Activated naive CD8-positive, alpha-beta T cell treated with anti-CD3 and anti-CD28 coated beads, Interleukin-2, amount 50 U/mL, for 24 hours (primary cell): ENCODE data around the gene ACYP2.
A peak's percentile ranks its signal among the peaks of the same experiment; 100 is the strongest.
"Not testable (repeated sequence)": the region's sequence is repeated elsewhere in the genome, so short reads cannot be mapped to it uniquely, and the experiment has no call there.

Experiments
- ATAC-seq: fragments of 150-1000 bp; cut with Tn5 transposase; one replicate; pipeline ENCODE4 v1.10.0; 2021
- DNase-seq: peaks from one replicate; pipeline ENCODE4 v3.0.0; 2021
- H3K27ac Mint-ChIP-seq: one replicate; pipeline ENCODE4 v1.8.0; 2021; ENCODE audit warnings: mild to moderate bottlenecking, mixed read lengths
- H3K27me3 Mint-ChIP-seq: one replicate; pipeline ENCODE4 v1.8.0; 2021; ENCODE audit warnings: mixed read lengths
- H3K36me3 Mint-ChIP-seq: one replicate; pipeline ENCODE4 v1.8.0; 2021; ENCODE audit warnings: low read depth, mixed read lengths
- H3K4me1 Mint-ChIP-seq: one replicate; pipeline ENCODE4 v1.8.0; 2021; ENCODE audit warnings: mixed read lengths
- H3K4me3 Mint-ChIP-seq: one replicate; pipeline ENCODE4 v1.8.0; 2021; ENCODE audit warnings: mild to moderate bottlenecking, moderate library complexity, mixed read lengths
- H3K9me3 Mint-ChIP-seq: one replicate; pipeline ENCODE4 v1.8.0; 2021; ENCODE audit warnings: mixed read lengths

Gene ACYP2

DNA sequence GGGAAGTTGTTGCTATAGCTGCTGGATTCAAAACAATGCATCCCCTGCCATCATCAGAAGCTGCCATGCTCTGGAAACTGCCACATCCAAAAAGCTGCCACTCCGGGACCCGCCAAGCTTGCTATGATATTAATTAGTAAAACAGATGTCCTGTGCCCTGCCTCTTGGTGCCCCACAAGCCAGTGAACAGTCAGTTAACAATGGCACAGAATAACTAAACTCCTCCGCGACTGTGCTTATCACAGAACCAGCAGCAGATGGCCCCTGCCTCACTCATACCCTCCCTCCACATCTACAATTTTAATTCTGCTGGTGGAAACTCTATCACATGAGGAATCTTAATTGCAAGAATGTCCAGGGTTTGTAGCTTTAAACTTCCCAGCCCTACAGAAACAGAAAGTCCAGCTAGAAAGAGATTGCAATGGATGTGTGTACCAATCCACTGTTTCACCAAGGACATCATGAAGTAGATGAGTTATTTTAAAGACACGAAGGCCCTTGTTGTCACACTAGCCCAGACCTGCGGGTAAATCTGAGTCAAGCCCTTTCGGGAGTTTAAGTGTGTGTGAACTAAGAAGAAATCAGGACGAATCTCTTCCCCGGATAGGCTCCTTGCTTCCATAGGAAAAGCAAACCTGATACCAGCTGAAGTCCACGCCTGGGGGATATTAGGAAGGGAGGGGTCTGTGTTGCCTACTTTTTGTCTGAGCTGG lies 7.4 kb upstream of the ACYP2 start:
- ATAC-seq = no peak
- no peak for DNase-seq
- Mint-ChIP-seq H3K4me3 (no peak overlapping the region), H3K27ac (no peak overlapping the region), H3K36me3 (no peaks in the 10 kb centered on the region), H3K27me3 (no peaks in the 10 kb centered on the region), H3K9me3 (no peaks in the 10 kb centered on the region), H3K4me1 (peaks cover 7% of the 10 kb centered on the region)

DNA sequence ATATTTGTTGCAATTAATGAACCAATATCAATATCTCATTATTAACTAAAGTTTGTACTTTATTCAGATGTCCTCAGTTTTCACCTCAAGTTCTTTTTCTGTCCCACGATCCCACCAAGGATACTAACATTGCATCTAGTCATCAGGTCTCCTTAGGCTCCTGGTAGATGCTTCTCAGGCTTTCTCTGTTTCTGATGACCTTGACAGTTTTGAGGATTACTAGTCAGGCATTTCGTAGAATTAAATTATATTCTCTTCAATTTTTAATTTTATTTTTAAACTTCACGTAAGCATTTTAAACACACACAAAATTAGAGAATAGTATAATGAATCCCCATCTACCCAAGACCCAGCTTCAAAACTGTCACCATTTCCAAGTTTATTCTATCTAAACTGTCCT lies 5.6 kb upstream of the ACYP2 start:
- DNase-seq (no peak), ATAC-seq (no peak)
- peaks cover 7% of the 10 kb centered on the region for H3K4me1 Mint-ChIP-seq
- no peak overlapping the region for H3K27ac Mint-ChIP-seq
- no peaks in the 10 kb centered on the region for H3K27me3 Mint-ChIP-seq
- no peak overlapping the region for H3K4me3 Mint-ChIP-seq
- no peaks in the 10 kb centered on the region for H3K36me3 Mint-ChIP-seq
- no peaks in the 10 kb centered on the region for H3K9me3 Mint-ChIP-seq

DNA sequence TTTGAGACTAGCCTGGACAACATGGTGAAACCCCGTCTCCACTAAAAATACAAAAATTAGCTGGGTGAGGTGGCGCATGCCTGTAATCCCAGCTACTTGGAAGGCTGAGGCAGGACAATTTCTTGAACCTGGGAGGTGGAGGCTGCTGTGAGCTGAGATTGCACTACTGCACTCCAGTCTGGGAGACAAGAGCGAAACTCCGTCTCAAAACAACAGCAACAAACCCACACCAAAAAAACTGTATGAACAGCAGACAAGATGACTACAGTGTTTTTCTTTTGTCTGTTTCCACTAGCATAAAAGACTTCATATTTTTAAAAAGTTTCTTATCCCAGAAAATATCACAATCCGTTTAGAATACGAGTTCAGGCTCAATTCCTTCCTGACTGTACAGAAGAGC lies 936 bp upstream of the ACYP2 start:
- Mint-ChIP-seq H3K4me3 (peak overlapping the region; percentile 87), H3K27ac (peak overlapping the region; percentile 98), H3K4me1 (peaks cover 19% of the 10 kb centered on the region), H3K36me3 (peaks cover 19% of the 10 kb centered on the region)
- not testable (repeated sequence) for H3K27me3 Mint-ChIP-seq, H3K9me3 Mint-ChIP-seq, ATAC-seq, DNase-seq

DNA sequence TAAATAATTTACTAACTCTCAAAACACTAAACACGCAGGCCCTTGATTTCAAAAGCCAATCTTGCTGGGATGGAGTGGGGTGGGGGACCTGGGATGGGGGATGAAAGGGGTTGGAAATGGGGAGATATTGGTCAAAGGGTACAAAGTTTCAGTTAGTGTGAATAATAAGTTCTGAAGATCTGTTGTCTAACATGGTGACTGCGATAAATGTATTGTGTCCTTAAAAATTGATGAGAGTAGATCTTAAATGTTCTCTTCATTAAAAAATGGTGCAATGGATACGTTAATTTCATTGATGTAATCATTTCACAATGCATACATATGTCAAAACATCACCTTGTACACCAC lies 505 bp upstream of the ACYP2 start:
- Mint-ChIP-seq H3K36me3 (peaks cover 22% of the 10 kb centered on the region), H3K4me3 (peak overlapping the region; percentile 87), H3K27ac (peak overlapping the region; percentile 98), H3K27me3 (no peaks in the 10 kb centered on the region), H3K4me1 (peaks cover 19% of the 10 kb centered on the region), H3K9me3 (peaks cover 8% of the 10 kb centered on the region)
- ATAC-seq = no peak
- DNase-seq = no peak

DNA sequence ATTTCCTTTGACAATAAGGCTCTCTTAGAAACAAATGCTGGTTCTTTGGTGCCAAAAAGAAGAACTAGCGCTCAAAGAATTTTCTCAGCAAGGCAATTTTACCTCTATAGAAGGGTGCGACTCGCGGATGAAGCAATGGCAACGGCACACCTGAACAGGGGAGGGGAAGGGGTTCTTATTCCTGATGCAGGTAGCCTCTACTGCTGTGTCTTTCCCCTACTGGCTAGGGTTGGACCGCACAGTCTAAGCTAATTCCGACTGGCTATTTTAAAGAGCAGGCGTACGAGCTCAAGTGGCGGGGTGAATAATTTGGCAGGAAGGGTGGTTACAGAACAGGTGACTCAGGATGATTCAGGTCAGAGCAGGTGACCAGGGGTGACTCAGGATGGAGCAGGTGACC lies 1.2 kb downstream of the ACYP2 start:
- ATAC-seq, H3K27me3 Mint-ChIP-seq, DNase-seq, H3K9me3 Mint-ChIP-seq, H3K27ac Mint-ChIP-seq: not testable (repeated sequence)
- peak overlapping the region; percentile 87 for H3K4me3 Mint-ChIP-seq
- H3K4me1 Mint-ChIP-seq = peaks cover 19% of the 10 kb centered on the region
- peaks cover 27% of the 10 kb centered on the region for H3K36me3 Mint-ChIP-seq

DNA sequence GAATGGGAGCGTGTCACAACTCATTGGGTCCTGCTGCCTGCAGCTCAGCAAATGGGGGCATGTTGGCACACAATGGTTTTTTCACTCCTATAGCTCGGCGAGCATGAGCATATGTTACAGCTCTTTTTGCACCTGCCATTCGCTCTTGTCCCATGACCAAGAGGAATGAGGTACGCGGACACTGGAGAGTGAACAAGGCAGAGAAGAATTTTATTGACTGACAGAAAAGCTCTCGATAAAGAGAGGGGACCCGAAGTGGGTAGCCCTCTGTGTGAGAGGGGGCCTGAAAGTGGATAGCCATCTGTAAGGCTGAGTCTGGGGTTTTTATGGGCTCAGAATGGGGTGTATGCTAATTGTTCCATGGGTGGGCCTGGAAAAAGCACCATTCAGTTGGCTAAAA lies 5.5 kb downstream of the ACYP2 start:
- ATAC-seq = no peak
- no peaks in the 10 kb centered on the region for H3K27me3 Mint-ChIP-seq
- H3K27ac Mint-ChIP-seq = no peak overlapping the region
- H3K9me3 Mint-ChIP-seq = peaks cover 8% of the 10 kb centered on the region
- H3K36me3 Mint-ChIP-seq = peaks cover 25% of the 10 kb centered on the region
- H3K4me3 Mint-ChIP-seq = no peak overlapping the region
- H3K4me1 Mint-ChIP-seq = peaks cover 5% of the 10 kb centered on the region
- DNase-seq = no peak

DNA sequence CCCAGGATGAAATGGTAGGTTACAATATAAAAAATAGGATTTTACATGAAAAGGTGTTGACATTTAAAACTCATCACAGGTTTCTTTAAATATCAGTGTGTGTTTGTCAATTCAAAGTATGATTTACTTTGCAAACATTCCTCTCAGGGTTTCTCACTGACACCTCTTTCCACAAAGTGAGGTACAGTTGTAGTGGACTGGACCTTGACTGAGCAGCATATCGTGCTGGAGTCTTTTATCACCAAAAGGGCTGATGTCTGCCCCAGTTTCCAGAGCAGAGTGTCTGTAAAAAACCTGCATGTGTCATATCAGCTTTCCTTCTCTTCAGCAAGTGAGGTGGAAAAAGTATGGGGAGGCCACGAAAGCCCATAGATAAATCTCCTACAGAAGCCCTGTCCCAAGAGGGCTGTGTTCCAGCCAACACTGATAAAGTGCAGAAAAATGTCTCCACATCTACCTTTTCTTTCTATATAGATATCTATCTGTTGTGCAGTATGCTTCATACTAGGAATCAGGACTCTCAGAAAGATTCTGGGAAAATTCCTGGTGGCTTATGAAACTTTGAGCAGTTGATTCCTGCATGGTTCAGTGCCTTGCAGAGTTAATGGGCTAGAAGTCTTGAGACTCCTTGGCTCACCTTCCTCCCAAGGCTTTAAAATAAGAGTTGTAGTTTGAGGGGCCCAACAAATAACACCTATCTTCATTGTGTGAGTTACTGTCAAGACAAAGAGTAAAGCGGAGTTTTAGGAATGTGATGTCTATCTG lies 6.9 kb downstream of the ACYP2 start:
- H3K27ac Mint-ChIP-seq = no peak overlapping the region
- H3K9me3 Mint-ChIP-seq = no peaks in the 10 kb centered on the region
- ATAC-seq = no peak
- DNase-seq = no peak
- H3K27me3 Mint-ChIP-seq = no peaks in the 10 kb centered on the region
- no peaks in the 10 kb centered on the region for H3K4me1 Mint-ChIP-seq
- H3K36me3 Mint-ChIP-seq = peaks cover 18% of the 10 kb centered on the region
- no peak overlapping the region for H3K4me3 Mint-ChIP-seq

DNA sequence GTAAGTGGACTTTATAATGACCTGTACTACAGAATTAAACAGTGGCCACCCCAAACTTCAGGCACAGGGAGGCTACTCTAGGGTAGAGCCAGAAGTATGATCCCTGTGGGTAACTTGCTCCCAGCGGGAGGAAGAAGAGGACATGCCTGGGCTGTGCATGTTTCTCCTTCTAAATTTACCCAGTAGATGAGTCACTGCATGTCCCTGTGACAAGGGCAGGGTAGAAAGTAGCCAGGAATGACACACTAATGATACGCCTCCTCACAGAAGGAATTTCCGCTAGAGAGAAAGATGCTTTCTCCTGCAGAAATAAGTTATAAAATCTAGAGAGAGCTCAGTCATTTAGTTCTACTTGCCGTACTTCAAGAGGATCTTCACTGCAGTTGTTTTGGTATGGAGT lies 7.5 kb downstream of the ACYP2 start:
- no peak for DNase-seq
- Mint-ChIP-seq H3K4me3 (no peak overlapping the region), H3K27me3 (no peaks in the 10 kb centered on the region), H3K36me3 (peaks cover 16% of the 10 kb centered on the region), H3K27ac (no peak overlapping the region), H3K9me3 (no peaks in the 10 kb centered on the region), H3K4me1 (no peaks in the 10 kb centered on the region)
- ATAC-seq = no peak

DNA sequence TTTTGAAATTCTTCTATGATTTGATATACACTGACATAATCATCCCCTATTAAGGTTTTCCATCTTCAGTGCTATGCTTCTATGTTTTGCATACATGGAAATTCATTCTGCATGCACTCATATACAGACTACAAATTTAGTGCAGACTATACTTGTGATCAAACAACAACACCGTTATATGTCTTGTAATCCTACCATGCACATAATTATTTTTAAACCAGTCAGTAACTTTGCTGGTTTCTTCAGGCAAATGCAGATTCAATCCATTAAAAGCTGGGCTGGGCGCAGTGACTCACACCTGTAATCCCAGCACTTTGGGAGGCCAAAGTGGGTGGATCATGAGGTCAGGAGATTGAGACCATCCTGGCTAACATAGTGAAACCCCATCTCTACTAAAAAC lies 11.8 kb downstream of the ACYP2 start:
- DNase-seq, H3K9me3 Mint-ChIP-seq, H3K36me3 Mint-ChIP-seq, ATAC-seq, H3K27me3 Mint-ChIP-seq, H3K27ac Mint-ChIP-seq, H3K4me1 Mint-ChIP-seq, H3K4me3 Mint-ChIP-seq: not testable (repeated sequence)

DNA sequence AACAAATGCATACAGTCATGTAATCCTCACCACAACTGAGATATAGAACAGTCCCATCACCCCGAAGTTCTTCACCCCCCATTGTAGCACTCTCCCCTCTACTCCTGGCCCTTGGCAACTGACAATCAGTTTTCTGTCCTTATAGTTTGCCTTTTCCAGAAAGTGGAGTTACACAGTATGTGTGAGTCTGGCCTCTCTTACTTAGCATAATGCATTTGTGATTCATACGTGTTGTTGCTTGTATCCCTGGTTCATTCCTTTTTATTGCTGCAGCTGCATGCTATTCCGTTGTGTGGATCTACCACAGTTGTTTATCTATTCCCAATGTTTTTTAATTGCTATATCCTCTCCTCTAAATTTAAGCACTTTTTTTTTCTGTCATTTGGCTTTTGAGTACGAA lies 17.6 kb downstream of the ACYP2 start:
- Mint-ChIP-seq H3K4me1 (no peaks in the 10 kb centered on the region), H3K27me3 (no peaks in the 10 kb centered on the region), H3K9me3 (peaks cover 4% of the 10 kb centered on the region), H3K27ac (no peak overlapping the region), H3K4me3 (no peak overlapping the region), H3K36me3 (peaks cover 6% of the 10 kb centered on the region)
- ATAC-seq (no peak), DNase-seq (no peak)

DNA sequence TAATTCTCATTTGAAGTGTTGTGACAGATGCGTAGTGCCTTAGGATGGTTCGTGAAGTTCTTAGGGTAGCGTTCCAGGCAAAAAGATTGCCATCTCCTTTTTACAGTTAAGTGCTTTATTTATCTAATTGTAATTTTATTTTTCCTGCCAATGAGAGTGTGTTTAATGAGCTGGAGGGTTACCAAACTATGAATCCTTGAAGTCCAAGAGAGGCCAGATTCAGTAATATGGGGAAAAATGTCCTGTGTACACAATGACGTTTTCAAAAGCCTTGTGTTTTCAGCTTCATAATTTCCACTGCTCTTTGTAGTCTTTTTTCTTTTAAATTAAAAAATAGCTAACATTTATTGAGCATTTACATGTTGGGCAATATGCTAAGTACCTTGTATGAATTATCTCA lies 23.8 kb downstream of the ACYP2 start:
- Mint-ChIP-seq H3K4me1 (no peaks in the 10 kb centered on the region), H3K36me3 (peaks cover 7% of the 10 kb centered on the region), H3K27me3 (no peaks in the 10 kb centered on the region), H3K27ac (no peak overlapping the region), H3K4me3 (no peak overlapping the region), H3K9me3 (peaks cover 4% of the 10 kb centered on the region)
- DNase-seq (no peak), ATAC-seq (no peak)

DNA sequence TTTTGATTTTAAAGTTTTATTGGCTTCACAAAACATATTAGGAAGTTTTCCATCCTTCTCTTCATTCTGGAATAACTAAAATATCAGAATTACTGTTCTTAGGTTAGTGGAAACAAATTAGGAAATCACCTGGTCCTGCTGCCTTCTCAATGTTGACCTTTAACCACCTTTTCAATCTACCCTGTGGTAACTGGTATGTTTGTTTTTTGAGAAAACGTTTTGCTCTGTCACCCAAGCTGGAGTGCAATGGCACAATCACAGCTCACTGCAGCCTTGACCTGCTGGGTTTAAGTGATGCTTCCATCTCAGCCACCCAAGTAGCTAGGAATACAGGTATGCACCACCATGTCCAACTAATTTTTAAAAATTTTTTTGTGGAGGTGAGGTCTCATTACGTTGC lies 28.4 kb downstream of the ACYP2 start:
- H3K9me3 Mint-ChIP-seq = no peaks in the 10 kb centered on the region
- H3K36me3 Mint-ChIP-seq = peaks cover 5% of the 10 kb centered on the region
- no peaks in the 10 kb centered on the region for H3K4me1 Mint-ChIP-seq
- no peak overlapping the region for H3K4me3 Mint-ChIP-seq
- H3K27ac Mint-ChIP-seq = no peak overlapping the region
- DNase-seq (no peak), ATAC-seq (no peak)
- H3K27me3 Mint-ChIP-seq = no peaks in the 10 kb centered on the region

DNA sequence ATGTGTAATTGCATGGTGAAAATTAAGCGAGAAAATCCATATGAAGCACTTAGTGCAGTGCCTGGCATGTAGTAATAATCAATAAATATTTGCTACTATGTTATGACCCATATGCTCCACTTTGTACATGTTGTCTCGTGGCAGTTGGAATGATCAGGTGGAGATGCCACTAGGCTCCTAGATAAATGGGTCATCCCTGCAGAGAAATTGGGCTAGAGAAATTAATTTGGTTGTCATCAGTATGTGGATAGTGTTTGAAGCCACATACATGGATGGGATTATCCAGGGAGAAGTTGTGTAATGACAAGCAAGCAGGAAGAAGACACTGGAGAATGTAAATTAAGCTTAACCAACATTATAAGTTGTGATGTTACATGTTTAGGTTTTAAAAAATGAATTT lies 33.0 kb downstream of the ACYP2 start:
- peaks cover 4% of the 10 kb centered on the region for H3K9me3 Mint-ChIP-seq
- H3K4me3 Mint-ChIP-seq = no peak overlapping the region
- no peaks in the 10 kb centered on the region for H3K4me1 Mint-ChIP-seq

DNA sequence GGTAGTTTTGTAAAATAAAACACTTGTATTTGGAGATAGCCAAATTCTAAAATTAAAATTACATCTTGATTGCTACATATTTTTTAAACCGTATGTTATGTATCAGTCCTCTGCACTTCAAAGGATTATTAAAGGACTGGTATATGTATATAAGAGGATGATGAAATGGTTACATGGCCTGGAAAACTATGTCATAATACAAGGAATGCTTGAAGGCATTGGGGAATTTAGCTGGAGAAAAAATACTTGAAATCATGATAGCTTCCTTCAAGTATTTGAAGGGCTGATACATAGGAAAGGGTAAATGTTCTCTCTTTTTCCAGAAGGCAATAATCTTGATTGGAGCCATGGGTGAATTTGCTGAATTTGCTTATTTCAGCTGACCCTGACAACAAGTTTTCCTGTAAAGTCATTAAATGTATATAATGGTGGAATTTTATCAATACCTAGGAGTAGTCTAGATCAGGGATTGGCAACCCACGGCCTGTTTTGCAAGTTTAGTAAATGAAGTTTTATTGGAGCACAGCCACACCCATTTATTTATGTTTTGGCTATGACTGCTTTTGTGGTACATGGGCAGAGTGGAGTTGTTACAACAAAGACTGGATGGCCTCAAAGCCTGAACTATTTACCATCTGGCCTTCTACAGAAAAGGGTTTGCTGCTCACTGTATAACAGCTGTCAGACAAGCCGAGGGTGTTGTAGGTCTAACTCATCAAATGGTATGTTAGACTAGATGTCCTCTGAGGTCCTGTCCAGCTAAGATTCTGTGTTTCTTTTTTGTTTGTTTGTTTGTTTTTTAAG lies 34.4 kb downstream of the ACYP2 start:
- ATAC-seq (no peak), DNase-seq (no peak)
- no peak overlapping the region for H3K4me3 Mint-ChIP-seq
- H3K4me1 Mint-ChIP-seq = no peaks in the 10 kb centered on the region
- H3K36me3 Mint-ChIP-seq = peaks cover 12% of the 10 kb centered on the region
- peaks cover 4% of the 10 kb centered on the region for H3K9me3 Mint-ChIP-seq
- H3K27ac Mint-ChIP-seq = no peak overlapping the region
- H3K27me3 Mint-ChIP-seq = no peaks in the 10 kb centered on the region

More for the DNA sequence above, 33.0 kb downstream of the ACYP2 start:
- Mint-ChIP-seq H3K27ac (no peak overlapping the region), H3K36me3 (peaks cover 7% of the 10 kb centered on the region), H3K27me3 (no peaks in the 10 kb centered on the region)
- no peak for ATAC-seq
- no peak for DNase-seq

DNA sequence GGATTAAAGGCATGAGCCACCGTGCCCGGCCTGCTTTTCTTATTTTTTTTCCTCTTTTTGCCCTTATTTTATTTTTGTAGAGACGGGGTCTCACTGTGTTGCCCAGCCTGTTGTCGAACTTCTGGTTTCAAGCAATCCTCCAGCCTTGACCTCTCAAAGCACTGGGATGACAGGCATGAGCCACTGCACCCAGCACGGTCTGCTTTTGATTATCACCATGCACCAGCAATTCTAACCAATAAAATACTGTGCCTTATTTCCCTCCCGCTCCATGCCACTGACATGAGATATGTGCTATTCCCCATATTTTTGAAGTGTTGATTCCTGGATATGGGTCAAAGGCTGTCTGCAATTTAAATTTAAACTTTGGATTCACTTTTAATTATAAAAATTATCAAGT lies 42.9 kb downstream of the ACYP2 start:
- H3K36me3 Mint-ChIP-seq = peaks cover 8% of the 10 kb centered on the region

More for the DNA sequence above, 42.9 kb downstream of the ACYP2 start:
- H3K4me1 Mint-ChIP-seq = no peaks in the 10 kb centered on the region
- H3K9me3 Mint-ChIP-seq = peaks cover 4% of the 10 kb centered on the region
- ATAC-seq = no peak
- no peaks in the 10 kb centered on the region for H3K27me3 Mint-ChIP-seq
- H3K27ac Mint-ChIP-seq = no peak overlapping the region
- DNase-seq = no peak
- H3K4me3 Mint-ChIP-seq = no peak overlapping the region
